Endothelial cell of umbilical vein (primary cell): Measurements from ENCODE around the gene NDUFAF2. TPM values are rescaled to one million over a fixed set of nuclear protein-coding genes. Genes with fewer than 3 reads are reported as not detected.

Experiments
- BruUV-seq: library from RNA; stranded (reverse); fragments of 400-500 nt; replicated peaks from 2 replicates; lab custom pipeline; 2021; lab: Mats Ljungman, UMichigan
- CTCF ChIA-PET: fragments of 300-600, 350-600 bp; sonication (Branson Sonifier 250); formaldehyde crosslinking; loops from one replicate; lab custom pipeline; 2021; ENCODE audit warnings: antibody characterized with exemption, inconsistent platforms; lab: Charles Lee
- POLR2A ChIA-PET: fragments of 300-600, 350-600 bp; sonication (Branson Sonifier 250); formaldehyde crosslinking; loops from one replicate; lab custom pipeline; 2021; ENCODE audit warnings: antibody characterized with exemption, inconsistent platforms; lab: Charles Lee
- DNase-seq: peaks from one replicate; pipeline ENCODE4 v3.0.0-alpha.2; 2011; ENCODE audit warnings: low read depth, low spot score
- FAIRE-seq: peaks from 2 replicates; lab custom pipeline; 2011; peaks lifted over from hg19 to GRCh38; lab: Jason Lieb, UNC
- H2AFZ ChIP-seq: 2 replicates; pipeline ENCODE4 v1.6.0; 2012; ENCODE audit warnings: low read depth, low read length, control low read depth, inconsistent platforms
- H3K27ac ChIP-seq: 2 replicates; pipeline ENCODE4 v1.5.1; 2011; ENCODE audit warnings: low read depth, mild to moderate bottlenecking, control low read depth, low read length, moderate library complexity; ENCODE audit not compliant: insufficient read depth
- H3K27me3 ChIP-seq, 2 experiments: 2 replicates each; pipeline versions ENCODE4 v1.6.0 to v1.6.1; 2011; ENCODE audit warnings: low read length in 2 of 2, mixed read lengths in 1 of 2; ENCODE audit not compliant: control insufficient read depth in 2 of 2, insufficient read depth in 2 of 2
- H3K36me3 ChIP-seq, 2 experiments: 2 replicates in 1 of 2; 3 replicates in 1 of 2; pipeline ENCODE4 v1.5.1; 2011; ENCODE audit warnings: low read length in 2 of 2, mild to moderate bottlenecking in 1 of 2, moderate library complexity in 1 of 2; ENCODE audit not compliant: control insufficient read depth in 2 of 2, insufficient read depth in 2 of 2; ENCODE audit errors: extremely low read depth in 1 of 2
- H3K4me1 ChIP-seq: 3 replicates; pipeline ENCODE4 v1.5.1; 2011; ENCODE audit warnings: mild to moderate bottlenecking, low read length; ENCODE audit not compliant: control insufficient read depth, insufficient read depth; ENCODE audit errors: extremely low read depth
- H3K4me2 ChIP-seq: 2 replicates; pipeline ENCODE4 v1.6.1; 2011; ENCODE audit warnings: low read length, control low read depth, mixed read lengths; ENCODE audit not compliant: insufficient read depth
- H3K4me3 ChIP-seq, 3 experiments: fragments of 200-600 bp in 1 of 3; sonication (generic), shearing (Covaris generic) in 1 of 3; replicated peaks in 1 of 3; 2 replicates each; pipeline ENCODE4 v1.5.1; 2011 to 2016; ENCODE audit warnings: control low read depth in 3 of 3, low read length in 3 of 3, mild to moderate bottlenecking in 2 of 3, inconsistent platforms in 1 of 3, low read depth in 1 of 3, moderate library complexity in 1 of 3; ENCODE audit not compliant: insufficient read depth in 1 of 3
- H3K79me2 ChIP-seq: 2 replicates; pipeline ENCODE4 v1.6.0; 2012; ENCODE audit warnings: low read length, inconsistent platforms; ENCODE audit not compliant: control insufficient read depth, insufficient read depth
- H3K9ac ChIP-seq: replicated peaks from 2 replicates; pipeline ENCODE3; 2011; ENCODE audit warnings: low read length, control low read depth; ENCODE audit not compliant: insufficient read depth; ENCODE audit errors: extremely low read depth
- H3K9me1 ChIP-seq: replicated peaks from 3 replicates; pipeline ENCODE4 v1.6.0; 2011; ENCODE audit warnings: mild to moderate bottlenecking, low read length; ENCODE audit not compliant: control insufficient read depth, insufficient read depth; ENCODE audit errors: extremely low read depth
- H3K9me3 ChIP-seq: replicated peaks from 2 replicates; pipeline ENCODE4 v1.5.1; 2012; ENCODE audit warnings: low read length, inconsistent platforms; ENCODE audit not compliant: control insufficient read depth, insufficient read depth
- H4K20me1 ChIP-seq: replicated peaks from 2 replicates; pipeline ENCODE3; 2011; ENCODE audit warnings: mild to moderate bottlenecking, low read length; ENCODE audit not compliant: control insufficient read depth, insufficient read depth; ENCODE audit errors: extremely low read depth
- EZH2 ChIP-seq: IDR thresholded peaks from 2 replicates; pipeline ENCODE4 v1.6.1; 2012; ENCODE audit warnings: borderline replicate concordance, low read depth, mild to moderate bottlenecking, moderate library complexity, low read length, inconsistent platforms; ENCODE audit not compliant: severe bottlenecking
- FOS ChIP-seq: IDR thresholded peaks from 2 replicates; pipeline ENCODE4 v1.6.1; 2011; ENCODE audit warnings: mild to moderate bottlenecking, low read length, moderate library complexity, borderline replicate concordance; ENCODE audit not compliant: insufficient read depth
- GATA2 ChIP-seq: IDR thresholded peaks from 2 replicates; pipeline ENCODE4 v1.7.0; 2011; ENCODE audit warnings: low read depth, mild to moderate bottlenecking, moderate library complexity, mixed read lengths, low read length; ENCODE audit not compliant: insufficient read length, insufficient read depth
- JUN ChIP-seq: IDR thresholded peaks from 2 replicates; pipeline ENCODE4 v1.6.1; 2011; ENCODE audit warnings: borderline replicate concordance, low read depth; ENCODE audit not compliant: insufficient read length, insufficient read depth
- MYC ChIP-seq: IDR thresholded peaks from one replicate; pipeline ENCODE4 v1.6.1; 2011; ENCODE audit warnings: mild to moderate bottlenecking, low read depth, low read length
- POLR2A ChIP-seq: IDR thresholded peaks from 2 replicates; pipeline ENCODE4 v1.6.1; 2012; ENCODE audit warnings: low read depth, mild to moderate bottlenecking, control low read depth, low read length
- POLR2AphosphoS5 ChIP-seq: IDR thresholded peaks from 2 replicates; pipeline ENCODE4 v1.6.1; 2012; ENCODE audit warnings: low read depth, mild to moderate bottlenecking, control low read depth, low read length, moderate library complexity; ENCODE audit not compliant: insufficient read depth
- dilution Hi-C: fragments of 300-500 bp; cut with MboI; formaldehyde crosslinking; loops from one replicate; pipeline ENCODE4 v1.15.0; 2019; ENCODE audit warnings: low sequenced_read_pairs; ENCODE audit not compliant: extremely low pct_ligation_motif_present
- intact Hi-C: fragments of 100-400 bp; cut with micrococcal nuclease; formaldehyde crosslinking; loops from one replicate; pipeline ENCODE4 v1.10.0; 2022
- polyA plus RNA-seq, 4 experiments: library from polyadenylated mRNA; depleted of rRNA in 3 of 4; stranded (reverse) in 3 of 4; unstranded in 1 of 4; fragments of >200 nt; gene quantifications; 2 replicates each; pipeline versions ENCODE4 v1.2.1 to v1.2.3, GENCODE V29; 2011 to 2012; ENCODE audit warnings: missing spikeins in 1 of 4
- total RNA-seq: library from RNA; stranded (reverse); gene quantifications from 2 replicates; pipeline ENCODE4 v1.2.3, GENCODE V29; 2021
- TF ChIP-seq, protein P1 (sequence below): IDR thresholded peaks from 2 replicates; pipeline ENCODE4 v1.6.1; 2011; ENCODE audit not compliant: insufficient read depth, insufficient read length
- TF ChIP-seq, protein P2 (sequence below), 2 donors: IDR thresholded peaks; 1 replicate in 1 of 2; 2 replicates in 1 of 2; pipeline ENCODE4 v1.5.1; 2011; ENCODE audit warnings: low read length in 2 of 2, mild to moderate bottlenecking in 2 of 2, moderate library complexity in 2 of 2, control low read depth in 1 of 2, inconsistent platforms in 1 of 2, low read depth in 1 of 2; ENCODE audit not compliant: insufficient read depth in 1 of 2; ENCODE audit errors: extremely low read depth in 1 of 2

The NDUFAF2 gene
- total and polyA plus RNA-seq, 2 donors (not counting 3 experiments of a cell fraction or from before 2014, with no cell fraction given) = 10.7 to 39.9 TPM

DNA sequence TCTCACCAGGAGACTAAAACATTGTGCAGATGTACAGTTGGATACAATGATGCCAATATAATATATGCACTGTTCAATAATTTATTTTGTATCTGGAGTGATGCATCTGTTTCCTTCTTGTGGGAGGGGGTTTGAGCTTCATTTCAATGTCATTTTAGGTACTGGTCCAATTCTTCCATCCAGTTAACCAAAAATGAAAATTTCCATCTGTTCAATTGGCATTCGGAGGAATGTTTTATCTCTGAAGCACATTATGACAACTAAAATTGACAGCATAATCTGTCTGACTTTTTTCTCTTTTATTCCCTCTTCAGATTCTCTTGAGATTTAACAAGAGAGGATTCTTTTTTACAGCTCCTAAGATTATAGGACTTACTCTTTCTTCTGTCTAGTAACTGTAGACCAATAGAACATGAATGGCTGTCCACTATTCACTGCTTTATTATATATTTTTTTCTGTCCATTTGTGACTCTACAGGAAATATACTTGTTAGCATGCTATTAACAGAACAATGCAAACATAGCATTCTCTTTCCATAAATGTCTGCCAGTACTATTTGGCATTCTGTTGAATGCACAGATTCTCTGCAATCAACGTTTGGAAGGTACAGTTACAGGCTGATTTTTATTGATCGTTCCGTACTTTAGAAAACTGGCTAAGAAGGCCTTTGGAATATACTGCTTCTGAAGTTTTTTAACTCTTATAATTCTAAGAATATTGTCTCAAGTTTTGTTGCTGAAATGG lies 57.8 kb downstream of the NDUFAF2 start:
- intact Hi-C loops = no loop called here
- no peak for FAIRE-seq
- ChIA-PET POLR2A (no interaction called here), CTCF (interaction anchor here (1.0 to 3.3 kb wide), 2 partner anchors 10 to 20 kb away, joined by 3 to 11 read pairs; no protein-coding TSS in a partner anchor)
- dilution Hi-C loops = no loop called here
- no peaks in the 10 kb centered on the region for H3K27me3 ChIP-seq
- no peaks in the 10 kb centered on the region for H3K36me3 ChIP-seq
- TF ChIP-seq POLR2A (no peak), POLR2AphosphoS5 (no peak), GATA2 (no peak), JUN (no peak)
- TF ChIP-seq, protein P1, sequence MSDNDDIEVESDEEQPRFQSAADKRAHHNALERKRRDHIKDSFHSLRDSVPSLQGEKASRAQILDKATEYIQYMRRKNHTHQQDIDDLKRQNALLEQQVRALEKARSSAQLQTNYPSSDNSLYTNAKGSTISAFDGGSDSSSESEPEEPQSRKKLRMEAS = no peak
- H4K20me1 ChIP-seq = no peaks in the 10 kb centered on the region
- no peak overlapping the region for H3K4me3 ChIP-seq
- no peak overlapping the region for H2AFZ ChIP-seq
- no peaks in the 10 kb centered on the region for H3K9me3 ChIP-seq
- H3K9me1 ChIP-seq = no peaks in the 10 kb centered on the region
- DNase-seq = peak; percentile 17
- H3K27ac ChIP-seq = no peak overlapping the region
- H3K9ac ChIP-seq = no peak overlapping the region
- H3K79me2 ChIP-seq = no peaks in the 10 kb centered on the region
- no TSS peak for BruUV-seq
- peaks cover 12% of the 10 kb centered on the region for H3K4me1 ChIP-seq
- H3K4me2 ChIP-seq = no peak overlapping the region

DNA sequence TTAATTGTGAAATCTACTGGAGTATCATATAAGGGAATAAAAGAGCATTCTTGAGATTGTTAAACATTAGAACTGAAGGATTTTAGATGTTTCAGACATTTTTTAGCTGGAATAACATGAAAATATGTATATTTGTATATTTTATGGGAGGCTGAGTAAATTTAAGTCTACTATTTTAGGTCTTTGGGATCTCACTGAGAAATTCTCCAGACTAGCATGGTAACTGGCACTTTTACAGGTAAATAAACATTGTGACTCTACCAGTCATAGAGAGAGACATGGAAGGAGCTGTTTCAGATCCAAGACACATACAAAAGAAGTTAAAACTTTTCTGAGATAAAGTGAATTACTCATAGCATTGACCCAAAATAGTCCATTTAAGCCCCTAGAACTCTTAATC lies 59.4 kb downstream of the NDUFAF2 start:
- POLR2A ChIA-PET = no interaction called here
- no peak overlapping the region for H3K27ac ChIP-seq
- no peak overlapping the region for H2AFZ ChIP-seq
- no peak overlapping the region for H3K4me3 ChIP-seq
- no peaks in the 10 kb centered on the region for H3K27me3 ChIP-seq
- no peak overlapping the region for H3K4me2 ChIP-seq
- H4K20me1 ChIP-seq = no peaks in the 10 kb centered on the region
- no peaks in the 10 kb centered on the region for H3K36me3 ChIP-seq
- no peaks in the 10 kb centered on the region for H3K9me1 ChIP-seq
- no TSS peak for BruUV-seq
- no peaks in the 10 kb centered on the region for H3K4me1 ChIP-seq
- no peaks in the 10 kb centered on the region for H3K9me3 ChIP-seq
- CTCF ChIA-PET = no interaction called here
- intact Hi-C loops = no loop called here
- dilution Hi-C loops = no loop called here
- FAIRE-seq (no peak), DNase-seq (no peak)
- TF ChIP-seq MYC (no peak), FOS (no peak), EZH2 (no peak), POLR2AphosphoS5 (no peak), GATA2 (no peak), JUN (no peak), POLR2A (no peak)
- TF ChIP-seq, protein P1 = no peak
- TF ChIP-seq, protein P2, sequence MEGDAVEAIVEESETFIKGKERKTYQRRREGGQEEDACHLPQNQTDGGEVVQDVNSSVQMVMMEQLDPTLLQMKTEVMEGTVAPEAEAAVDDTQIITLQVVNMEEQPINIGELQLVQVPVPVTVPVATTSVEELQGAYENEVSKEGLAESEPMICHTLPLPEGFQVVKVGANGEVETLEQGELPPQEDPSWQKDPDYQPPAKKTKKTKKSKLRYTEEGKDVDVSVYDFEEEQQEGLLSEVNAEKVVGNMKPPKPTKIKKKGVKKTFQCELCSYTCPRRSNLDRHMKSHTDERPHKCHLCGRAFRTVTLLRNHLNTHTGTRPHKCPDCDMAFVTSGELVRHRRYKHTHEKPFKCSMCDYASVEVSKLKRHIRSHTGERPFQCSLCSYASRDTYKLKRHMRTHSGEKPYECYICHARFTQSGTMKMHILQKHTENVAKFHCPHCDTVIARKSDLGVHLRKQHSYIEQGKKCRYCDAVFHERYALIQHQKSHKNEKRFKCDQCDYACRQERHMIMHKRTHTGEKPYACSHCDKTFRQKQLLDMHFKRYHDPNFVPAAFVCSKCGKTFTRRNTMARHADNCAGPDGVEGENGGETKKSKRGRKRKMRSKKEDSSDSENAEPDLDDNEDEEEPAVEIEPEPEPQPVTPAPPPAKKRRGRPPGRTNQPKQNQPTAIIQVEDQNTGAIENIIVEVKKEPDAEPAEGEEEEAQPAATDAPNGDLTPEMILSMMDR (IDR thresholded peaks at IDR 0.05; ENCODE audit: extremely low read depth in 1 of 2, insufficient read depth in 1 of 2, low read depth in 1 of 2, low read length in 2 of 2) = no peak
- H3K9ac ChIP-seq = no peak overlapping the region
- H3K79me2 ChIP-seq = no peaks in the 10 kb centered on the region
